AG04449 (cell line): ENCODE data around the gene UTS2.

Experiments
- CTCF ChIA-PET: fragments of 350-600 bp; formaldehyde crosslinking; extraction: SDS; loops from one replicate; lab custom pipeline; 2021; ENCODE audit warnings: antibody characterized with exemption; lab: Yijun Ruan, JAX
- POLR2A ChIA-PET: fragments of 400-600, 350-600 bp; formaldehyde crosslinking; extraction: SDS; loops from one replicate; lab custom pipeline; 2020; ENCODE audit warnings: antibody characterized with exemption, inconsistent platforms; lab: Yijun Ruan, JAX
- DNase-seq: peaks from one replicate; pipeline ENCODE4 v3.0.0-alpha.2; 2010; ENCODE audit warnings: low read depth, low spot score
- H3K4me3 ChIP-seq: 2 replicates; pipeline ENCODE4 v1.5.1; 2011; ENCODE audit warnings: low read depth, mild to moderate bottlenecking, control low read depth, low read length
- CTCF ChIP-seq: IDR thresholded peaks from one replicate; pipeline ENCODE4 v1.5.1; 2011; ENCODE audit warnings: mild to moderate bottlenecking, moderate library complexity, low read length, control low read depth, inconsistent platforms; ENCODE audit not compliant: insufficient read depth; ENCODE audit errors: missing control alignments

UTS2 gene

GRCh38 chr1:7831458-7831857 lies 21.4 kb downstream of the UTS2 start:
- ChIA-PET CTCF (interaction anchor here (0.9 to 2.1 kb wide), 4 partner anchors 10 to 162 kb away, joined by 3 to 5 read pairs (median 3); no protein-coding TSS in a partner anchor), POLR2A (no interaction called here)
- DNase-seq, result no peak
- no peak for TF ChIP-seq CTCF
- H3K4me3 ChIP-seq, result no peak overlapping the region

- POLR2A ChIA-PET, result no interaction called here
- no peak for TF ChIP-seq CTCF
- CTCF ChIA-PET, result no interaction called here
- peak overlapping the region; percentile 45 for H3K4me3 ChIP-seq
- no peak for DNase-seq
These were observed 25.5 kb downstream of the UTS2 start for GRCh38 chr1:7827126-7827955.

GRCh38 chr1:7826363-7826762 lies 26.5 kb downstream of the UTS2 start:
- no peak for DNase-seq
- POLR2A ChIA-PET, result no interaction called here
- no peak overlapping the region for H3K4me3 ChIP-seq
- CTCF ChIA-PET, result no interaction called here
- no peak for TF ChIP-seq CTCF

GRCh38 chr1:7824701-7825100 lies 28.2 kb downstream of the UTS2 start:
- ChIA-PET CTCF (interaction anchor here (0.7 kb wide), 1 partner anchor 14 kb away, joined by 3 read pairs; no protein-coding TSS in a partner anchor), POLR2A (no interaction called here)
- H3K4me3 ChIP-seq, result no peak overlapping the region
- no peak for TF ChIP-seq CTCF
- no peak for DNase-seq

GRCh38 chr1:7821282-7821681 lies 31.6 kb downstream of the UTS2 start:
- TF ChIP-seq CTCF, result no peak
- ChIA-PET CTCF (interaction anchor here (1.1 to 1.5 kb wide), 2 partner anchors 9 to 13 kb away, joined by 4 to 9 read pairs; no protein-coding TSS in a partner anchor), POLR2A (no interaction called here)
- no peak for DNase-seq
- no peak overlapping the region for H3K4me3 ChIP-seq

GRCh38 chr1:7813677-7814373 lies 39.0 kb downstream of the UTS2 start:
- no peak overlapping the region for H3K4me3 ChIP-seq
- no peak for DNase-seq

More at GRCh38 chr1:7813677-7814373, 39.0 kb downstream of the UTS2 start:
- no peak for TF ChIP-seq CTCF
- POLR2A ChIA-PET, result no interaction called here
- CTCF ChIA-PET, result no interaction called here
